ENCODE results near the gene ZNF385D. TPM values are rescaled to one million over a fixed set of nuclear protein-coding genes. Genes with fewer than 3 reads are reported as not detected.

ZNF385D gene
- polyA plus RNA-seq, 1 of the 3 experiments (the other 2 are of a cell fraction): 1.8 TPM

DNA sequence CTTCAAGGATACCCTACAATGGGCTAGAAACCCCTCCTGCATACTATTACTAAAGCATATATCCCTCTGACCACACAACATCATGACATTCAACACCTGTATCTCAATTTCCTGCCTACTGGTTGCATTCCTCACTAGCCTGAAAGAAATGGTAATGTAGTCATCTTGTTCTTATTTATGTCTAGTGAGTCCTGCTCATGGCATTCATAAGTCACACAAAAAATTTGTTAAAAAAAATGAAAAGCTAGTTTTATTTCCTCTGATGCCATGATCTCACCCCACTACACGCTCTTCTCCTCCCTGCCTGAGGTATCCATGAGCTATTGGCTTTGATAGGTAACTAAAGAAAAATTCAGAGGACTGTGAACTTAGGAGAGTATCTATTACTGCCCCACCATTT lies 284.5 kb downstream of the ZNF385D start (continued):
- TF ChIP-seq PBX3 (IDR thresholded peaks at IDR 0.05): no peak
- no peak for TF ChIP-seq IRF3 (IDR thresholded peaks at IDR 0.05; ENCODE audit: low read depth, low read length)
- TF ChIP-seq MEF2A (IDR thresholded peaks at IDR 0.05; ENCODE audit: borderline replicate concordance, low read depth): no peak

- CTCF ChIA-PET: no interaction called here
- no peak overlapping the region for H2AFZ ChIP-seq (ENCODE audit: low read depth)
- no peak for DNase-seq
- H3K36me3 ChIP-seq (replicated peaks in 1 of 2; ENCODE audit: control insufficient read depth in 1 of 2, insufficient read depth in 2 of 2, low read length in 1 of 2): no peaks in the 10 kb centered on the region
- WGBS (ENCODE audit: low lambda C conversion rate): 68% methylated on average over 3 of the region's 3 CpGs
- H3K4me2 ChIP-seq: no peak overlapping the region
- no peak overlapping the region for H3K4me3 ChIP-seq (ENCODE audit: low read depth in 2 of 2, low read length in 1 of 2)
- no peak overlapping the region for H3K9ac ChIP-seq
- no peaks in the 10 kb centered on the region for H3F3A ChIP-seq (replicated peaks; ENCODE audit: insufficient read depth)
- H3K9me3 ChIP-seq: no peaks in the 10 kb centered on the region
- no peaks in the 10 kb centered on the region for H3K4me1 ChIP-seq (ENCODE audit: control insufficient read depth in 1 of 2, insufficient read depth in 2 of 2, low read depth in 1 of 2, low read length in 1 of 2)
- TF ChIP-seq, protein P1, sequence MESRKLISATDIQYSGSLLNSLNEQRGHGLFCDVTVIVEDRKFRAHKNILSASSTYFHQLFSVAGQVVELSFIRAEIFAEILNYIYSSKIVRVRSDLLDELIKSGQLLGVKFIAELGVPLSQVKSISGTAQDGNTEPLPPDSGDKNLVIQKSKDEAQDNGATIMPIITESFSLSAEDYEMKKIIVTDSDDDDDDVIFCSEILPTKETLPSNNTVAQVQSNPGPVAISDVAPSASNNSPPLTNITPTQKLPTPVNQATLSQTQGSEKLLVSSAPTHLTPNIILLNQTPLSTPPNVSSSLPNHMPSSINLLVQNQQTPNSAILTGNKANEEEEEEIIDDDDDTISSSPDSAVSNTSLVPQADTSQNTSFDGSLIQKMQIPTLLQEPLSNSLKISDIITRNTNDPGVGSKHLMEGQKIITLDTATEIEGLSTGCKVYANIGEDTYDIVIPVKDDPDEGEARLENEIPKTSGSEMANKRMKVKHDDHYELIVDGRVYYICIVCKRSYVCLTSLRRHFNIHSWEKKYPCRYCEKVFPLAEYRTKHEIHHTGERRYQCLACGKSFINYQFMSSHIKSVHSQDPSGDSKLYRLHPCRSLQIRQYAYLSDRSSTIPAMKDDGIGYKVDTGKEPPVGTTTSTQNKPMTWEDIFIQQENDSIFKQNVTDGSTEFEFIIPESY (IDR thresholded peaks at IDR 0.05; ENCODE audit: borderline replicate concordance, low read depth): no peak
- TF ChIP-seq RFX5 (IDR thresholded peaks at IDR 0.05; ENCODE audit: low read length) (no peak), FOSL2 (IDR thresholded peaks at IDR 0.05; ENCODE audit: borderline replicate concordance, low read depth) (no peak), YY1 (IDR thresholded peaks at IDR 0.05; ENCODE audit: low read depth) (no peak), TAF1 (IDR thresholded peaks at IDR 0.05; ENCODE audit: borderline replicate concordance, low read depth, low read length) (no peak), MEF2A (IDR thresholded peaks at IDR 0.05; ENCODE audit: borderline replicate concordance, low read depth) (no peak), POLR2AphosphoS5 (IDR thresholded peaks at IDR 0.05; ENCODE audit: low read depth, low read length) (no peak), REST (IDR thresholded peaks at IDR 0.05; ENCODE audit: low read depth, low read length) (no peak)
- no peaks in the 10 kb centered on the region for H3K79me2 ChIP-seq (ENCODE audit: insufficient read depth)
- H3K9me2 ChIP-seq: no peaks in the 10 kb centered on the region
- POLR2A ChIA-PET: no interaction called here
- no peaks in the 10 kb centered on the region for H4K20me1 ChIP-seq (ENCODE audit: insufficient read depth)
- H3K27me3 ChIP-seq (ENCODE audit: insufficient read depth): no peaks in the 10 kb centered on the region
- H3K27ac ChIP-seq (ENCODE audit: low read depth in 2 of 2, low read length in 1 of 2): no peak overlapping the region
These were observed 286.3 kb downstream of the ZNF385D start for GRCh38 chr3:21464746-21465145.

Data from SK-N-SH (cell line).